ENCODE data around the gene ADAMTS2. TPM values are rescaled to one million over a fixed set of nuclear protein-coding genes. Genes with fewer than 3 reads are reported as not detected.

The ADAMTS2 gene
- total and polyA plus RNA-seq, 2 donors (not counting 3 experiments of a cell fraction or from before 2014, with no cell fraction given): not detected

GRCh38 chr5:179152941-179153340, 192.3 kb downstream of the ADAMTS2 start:
- DNase-seq (ENCODE audit: low read depth, low spot score) (no peak), FAIRE-seq (no peak)
- TF ChIP-seq FOS (IDR thresholded peaks at IDR 0.05; ENCODE audit: borderline replicate concordance, insufficient read depth, low read length) (no peak), EZH2 (IDR thresholded peaks at IDR 0.05; ENCODE audit: borderline replicate concordance, low read depth, low read length, severe bottlenecking) (no peak), JUN (IDR thresholded peaks at IDR 0.05; ENCODE audit: borderline replicate concordance, insufficient read depth, insufficient read length, low read depth) (no peak), POLR2A (IDR thresholded peaks at IDR 0.05; ENCODE audit: low read depth, low read length) (no peak), MAX (IDR thresholded peaks at IDR 0.05; ENCODE audit: insufficient read depth, insufficient read length) (no peak), GATA2 (IDR thresholded peaks at IDR 0.05; ENCODE audit: insufficient read depth, insufficient read length, low read depth, low read length) (no peak), POLR2AphosphoS5 (IDR thresholded peaks at IDR 0.05; ENCODE audit: insufficient read depth, low read depth, low read length) (no peak), CTCF (IDR thresholded peaks at IDR 0.05; ENCODE audit: extremely low read depth in 1 of 2, insufficient read depth in 1 of 2, low read depth in 1 of 2, low read length in 2 of 2) (no peak), MYC (IDR thresholded peaks at IDR 0.05; ENCODE audit: low read depth, low read length) (no peak)
- dilution Hi-C loops (cut with MboI; ENCODE audit: extremely low pct_ligation_motif_present, low sequenced_read_pairs): no loop called here
- Histone ChIP-seq H4K20me1 (replicated peaks; ENCODE audit: control insufficient read depth, extremely low read depth, insufficient read depth, low read length) (no peaks in the 10 kb centered on the region), H3K4me2 (ENCODE audit: insufficient read depth, low read length) (no peak overlapping the region), H3K36me3 (ENCODE audit: control insufficient read depth in 2 of 2, extremely low read depth in 1 of 2, insufficient read depth in 2 of 2, low read length in 2 of 2) (no peaks in the 10 kb centered on the region), H3K9me3 (replicated peaks; ENCODE audit: control insufficient read depth, insufficient read depth, low read length) (no peaks in the 10 kb centered on the region), H2AFZ (ENCODE audit: low read depth, low read length) (no peak overlapping the region), H3K79me2 (ENCODE audit: control insufficient read depth, insufficient read depth, low read length) (no peaks in the 10 kb centered on the region), H3K27me3 (ENCODE audit: control insufficient read depth in 2 of 2, insufficient read depth in 2 of 2, low read length in 2 of 2) (no peaks in the 10 kb centered on the region), H3K4me3 (replicated peaks in 1 of 3; ENCODE audit: insufficient read depth in 1 of 3, low read depth in 1 of 3, low read length in 3 of 3) (no peak overlapping the region), H3K9ac (replicated peaks; ENCODE audit: extremely low read depth, insufficient read depth, low read length) (no peak overlapping the region), H3K9me1 (replicated peaks; ENCODE audit: control insufficient read depth, extremely low read depth, insufficient read depth, low read length) (no peaks in the 10 kb centered on the region), H3K27ac (ENCODE audit: insufficient read depth, low read depth, low read length) (no peak overlapping the region), H3K4me1 (ENCODE audit: control insufficient read depth, extremely low read depth, insufficient read depth, low read length) (no peaks in the 10 kb centered on the region)
- intact Hi-C loops (cut with micrococcal nuclease): no loop called here
- BruUV-seq (replicated peaks): no TSS peak
- POLR2A ChIA-PET: no interaction called here
- CTCF ChIA-PET: no interaction called here
